GM13976 (cell line): ENCODE data around the gene KIRREL3.

Experiments used
- DNase-seq: peaks from one replicate; pipeline ENCODE4 v3.0.0; 2012; ENCODE audit warnings: low spot score
- in situ Hi-C: fragments of 300-500 bp; cut with MboI; formaldehyde crosslinking; loops from one replicate; pipeline ENCODE4 v1.12.0; 2022; ENCODE audit warnings: low sequenced_read_pairs, mixed read lengths, inconsistent platforms; ENCODE audit not compliant: unreplicated experiment
- TF ChIP-seq, protein P1 (sequence below): IDR thresholded peaks from 2 replicates; pipeline ENCODE4 v1.5.1; 2012; ENCODE audit warnings: borderline replicate concordance, mild to moderate bottlenecking; ENCODE audit not compliant: insufficient read depth; ENCODE audit errors: extremely low read depth, missing control alignments, control extremely low read depth

Gene KIRREL3

DNA sequence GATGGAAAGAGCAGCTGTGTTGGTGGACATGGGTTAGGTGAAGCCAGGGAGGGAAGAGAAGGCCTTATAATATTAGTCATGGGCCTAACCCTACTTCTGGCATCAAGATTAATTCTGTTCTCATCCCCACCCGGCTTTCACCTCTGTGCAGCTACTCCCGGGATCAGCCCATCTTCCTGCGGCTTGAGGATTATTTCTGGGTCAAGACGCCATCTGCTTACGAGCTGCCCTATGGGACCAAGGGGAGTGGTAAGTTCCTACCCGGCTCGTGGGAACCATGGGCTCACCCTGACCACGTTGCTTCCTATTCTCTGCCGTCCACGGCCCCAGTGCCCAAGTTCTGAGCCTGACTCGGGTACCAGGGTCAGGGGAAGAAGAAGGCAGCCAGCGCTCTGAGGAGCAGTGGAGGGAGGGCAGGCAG is 593.5 kb downstream of the KIRREL3 start:
- TF ChIP-seq, protein P1, sequence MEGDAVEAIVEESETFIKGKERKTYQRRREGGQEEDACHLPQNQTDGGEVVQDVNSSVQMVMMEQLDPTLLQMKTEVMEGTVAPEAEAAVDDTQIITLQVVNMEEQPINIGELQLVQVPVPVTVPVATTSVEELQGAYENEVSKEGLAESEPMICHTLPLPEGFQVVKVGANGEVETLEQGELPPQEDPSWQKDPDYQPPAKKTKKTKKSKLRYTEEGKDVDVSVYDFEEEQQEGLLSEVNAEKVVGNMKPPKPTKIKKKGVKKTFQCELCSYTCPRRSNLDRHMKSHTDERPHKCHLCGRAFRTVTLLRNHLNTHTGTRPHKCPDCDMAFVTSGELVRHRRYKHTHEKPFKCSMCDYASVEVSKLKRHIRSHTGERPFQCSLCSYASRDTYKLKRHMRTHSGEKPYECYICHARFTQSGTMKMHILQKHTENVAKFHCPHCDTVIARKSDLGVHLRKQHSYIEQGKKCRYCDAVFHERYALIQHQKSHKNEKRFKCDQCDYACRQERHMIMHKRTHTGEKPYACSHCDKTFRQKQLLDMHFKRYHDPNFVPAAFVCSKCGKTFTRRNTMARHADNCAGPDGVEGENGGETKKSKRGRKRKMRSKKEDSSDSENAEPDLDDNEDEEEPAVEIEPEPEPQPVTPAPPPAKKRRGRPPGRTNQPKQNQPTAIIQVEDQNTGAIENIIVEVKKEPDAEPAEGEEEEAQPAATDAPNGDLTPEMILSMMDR: no peak
- in situ Hi-C loops: no loop called here

DNA sequence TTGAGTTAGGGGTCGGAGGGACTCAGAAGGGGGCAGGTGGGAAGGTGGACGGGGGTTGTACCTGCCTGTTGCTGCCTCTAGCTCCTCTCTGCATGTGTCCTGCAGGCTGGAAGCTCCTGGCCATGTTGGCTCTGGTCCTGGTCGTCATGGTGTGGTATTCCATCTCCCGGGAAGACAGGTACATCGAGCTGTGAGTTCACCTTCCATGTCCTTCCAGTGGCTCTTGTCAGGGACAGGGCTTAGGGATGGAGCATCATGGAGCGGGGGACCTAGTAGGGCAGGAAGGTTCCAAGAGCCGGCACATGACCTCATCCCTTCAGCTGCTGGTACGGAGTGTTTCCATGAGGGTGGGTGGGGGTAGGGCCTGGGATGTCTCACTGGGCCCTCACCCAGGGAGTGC is 594.2 kb downstream of the KIRREL3 start:
- TF ChIP-seq, protein P1: no peak
- DNase-seq: no peak
- in situ Hi-C loops: no loop called here

More for the DNA sequence above, 593.5 kb downstream of the KIRREL3 start:
- DNase-seq: no peak

DNA sequence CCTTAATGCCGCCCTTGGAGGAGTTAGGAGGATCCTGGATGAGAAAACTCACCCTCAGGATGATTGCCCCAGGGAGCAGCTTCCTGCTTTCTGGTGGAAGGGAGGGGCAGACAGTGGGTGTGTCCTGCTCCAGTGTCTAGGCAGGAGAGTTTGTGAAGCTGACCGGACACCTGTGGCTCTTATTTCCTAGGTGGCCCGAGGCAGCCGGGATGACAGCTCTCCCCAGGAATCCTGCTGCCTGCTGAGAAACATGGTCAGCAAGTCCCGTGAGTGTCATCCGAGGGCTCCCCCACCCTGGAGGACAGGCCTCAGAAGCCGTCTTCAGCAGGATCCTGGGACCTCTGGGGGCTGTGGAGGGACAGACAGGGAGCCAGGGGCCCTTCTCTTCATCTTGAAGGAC is 594.7 kb downstream of the KIRREL3 start:
- in situ Hi-C loops: no loop called here
- DNase-seq: no peak
- TF ChIP-seq, protein P1: no peak

DNA sequence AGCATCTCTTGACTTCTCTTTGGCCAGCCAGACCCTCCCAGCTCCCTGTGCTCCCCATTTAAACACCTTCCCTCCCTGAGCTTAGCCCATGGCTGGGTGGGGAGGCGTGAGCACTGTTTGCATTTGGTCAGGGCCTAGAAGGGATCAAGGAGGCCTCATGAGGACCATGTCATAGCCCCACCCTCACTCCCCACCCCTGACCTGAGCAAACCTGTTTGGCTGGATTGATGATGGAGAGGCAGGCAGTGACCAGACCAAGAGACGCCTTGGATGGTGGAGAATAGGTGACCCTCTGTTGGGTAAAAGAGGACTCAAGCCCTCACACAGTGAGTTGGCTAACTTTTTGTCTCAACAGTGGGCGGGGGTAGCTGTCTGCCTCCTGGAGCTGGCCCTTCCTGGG is 595.2 kb downstream of the KIRREL3 start:
- in situ Hi-C loops: no loop called here
- TF ChIP-seq, protein P1: no peak
- no peak for DNase-seq

DNA sequence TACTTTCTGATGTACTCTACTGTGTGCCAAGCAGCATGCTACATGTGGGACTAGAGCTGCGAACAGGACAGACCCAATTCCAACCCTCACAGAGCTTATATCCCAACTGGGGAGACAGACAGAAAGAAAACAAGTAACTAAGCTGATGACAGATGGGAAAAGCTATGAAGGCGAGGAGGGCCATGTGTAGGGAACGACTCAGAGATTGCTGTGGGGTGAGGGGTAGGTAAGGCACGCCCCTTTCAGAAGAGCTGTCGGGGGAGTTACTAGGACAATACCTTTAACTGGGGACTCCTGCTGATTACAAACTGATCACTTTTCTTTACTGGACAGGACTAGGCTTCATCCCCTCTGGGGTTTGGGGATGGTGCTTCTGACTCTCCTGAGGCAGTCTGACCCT is 596.2 kb downstream of the KIRREL3 start:
- TF ChIP-seq, protein P1: no peak
- DNase-seq: no peak
- in situ Hi-C loops: no loop called here

DNA sequence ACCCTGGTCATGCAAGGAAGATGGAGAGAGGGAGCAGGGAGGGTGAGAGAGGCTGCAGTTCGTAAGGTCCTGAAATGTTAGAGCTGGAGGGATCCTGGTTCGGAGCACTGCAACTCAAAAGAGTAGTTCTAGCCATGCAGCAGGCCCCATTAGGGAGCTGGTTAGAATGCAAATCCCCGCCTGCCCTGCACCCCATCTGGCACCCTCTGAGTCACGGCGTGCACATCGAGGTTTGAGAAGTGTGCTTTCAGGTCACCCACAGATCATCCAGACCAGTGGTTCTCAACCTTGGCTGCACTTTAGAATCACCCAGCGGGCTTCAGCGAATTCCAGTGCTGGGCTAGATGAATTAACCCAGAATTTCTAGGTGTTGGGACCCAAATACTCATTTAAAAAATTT is 596.9 kb downstream of the KIRREL3 start:
- DNase-seq: no peak
- in situ Hi-C loops: no loop called here
- TF ChIP-seq, protein P1: no peak
